HG03442 (cell line): ENCODE data around the gene ASTL.
"Not testable (repeated sequence)": the region's sequence is repeated elsewhere in the genome, so short reads cannot be mapped to it uniquely, and the experiment has no call there.

Experiments used
- ATAC-seq: cut with Tn5 transposase; IDR thresholded peaks from one replicate; pipeline ENCODE4 v1.9.1; 2021; ENCODE audit warnings: mild to moderate bottlenecking, moderate library complexity; ENCODE audit not compliant: unreplicated experiment

Gene ASTL

DNA sequence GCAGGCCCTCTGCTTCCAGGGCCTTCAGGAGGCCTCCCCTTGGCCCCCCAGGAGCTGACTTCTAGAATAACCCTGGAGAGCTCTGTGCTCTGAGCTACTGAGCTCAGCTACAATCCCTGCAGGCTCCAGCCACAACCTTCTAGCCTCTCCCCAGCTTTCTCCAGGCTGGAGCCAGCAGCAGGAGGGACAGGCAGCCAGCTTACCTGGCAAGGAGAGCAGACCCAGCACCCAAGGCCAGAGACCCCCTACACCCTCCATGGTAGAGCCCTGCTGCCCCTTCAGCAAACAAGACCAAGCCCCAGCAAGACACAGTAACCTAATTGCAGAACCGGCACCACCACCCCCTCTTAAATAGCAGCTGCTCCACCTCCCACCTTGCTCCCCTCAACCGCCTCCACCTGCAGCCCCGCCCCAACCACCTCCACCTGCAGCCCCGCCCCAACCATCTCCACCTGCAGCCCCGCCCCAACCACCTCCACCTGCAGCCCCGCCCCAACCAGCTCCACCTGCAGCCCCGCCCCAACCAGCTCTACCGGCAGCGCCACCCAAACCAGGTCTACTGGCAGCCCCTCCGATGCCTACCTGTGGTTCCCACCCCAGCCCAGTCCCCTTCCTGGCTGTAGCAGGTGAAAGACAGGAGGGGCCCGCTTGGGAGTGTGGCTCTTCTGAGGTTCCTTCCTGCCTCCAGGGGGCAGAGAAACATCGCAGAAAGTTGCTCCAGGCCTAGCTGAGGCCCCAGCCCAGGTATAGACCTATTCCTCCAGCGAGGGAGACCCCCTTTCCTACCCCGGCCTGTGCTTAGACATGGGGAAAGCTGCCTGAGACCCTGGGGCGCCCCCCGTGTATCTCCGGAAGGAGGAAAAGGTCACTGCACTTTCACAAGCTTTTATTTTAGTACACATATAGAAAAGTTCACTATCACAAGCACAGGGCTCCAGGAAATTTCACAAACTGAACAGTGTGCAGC is at the start of gene ASTL:
TSS of gene ASTL (minus strand) at position 324 of the 967 bp plus-strand sequence. CDS start at position 258, 66 bp downstream.
- ATAC-seq = no peak

- ATAC-seq = no peak
Observed at GRCh38 chr2:96186562-96186961, 48.3 kb upstream of the ASTL start.

DNA sequence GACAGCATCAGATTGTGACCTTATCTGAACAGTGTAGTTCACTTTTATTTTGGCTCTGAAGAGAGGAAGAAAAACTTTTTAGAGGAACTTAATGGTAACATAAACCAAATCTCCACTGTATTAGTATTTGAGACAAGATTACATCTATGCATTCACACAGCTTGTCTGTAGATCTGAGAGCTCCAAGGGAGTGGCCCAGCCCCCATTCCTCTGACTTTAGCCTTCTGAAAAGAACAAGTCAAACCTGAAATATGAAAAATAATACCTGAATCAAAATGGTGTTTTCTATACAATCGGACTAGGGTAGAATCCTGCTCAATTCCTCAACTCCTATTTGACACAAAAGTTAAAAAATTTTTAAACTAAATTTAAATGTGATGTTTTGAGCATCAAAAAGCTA is 47.2 kb upstream of the ASTL start:
- no peak for ATAC-seq

GRCh38 chr2:96184989-96185388 is 46.7 kb upstream of the ASTL start:
- ATAC-seq = no peak

DNA sequence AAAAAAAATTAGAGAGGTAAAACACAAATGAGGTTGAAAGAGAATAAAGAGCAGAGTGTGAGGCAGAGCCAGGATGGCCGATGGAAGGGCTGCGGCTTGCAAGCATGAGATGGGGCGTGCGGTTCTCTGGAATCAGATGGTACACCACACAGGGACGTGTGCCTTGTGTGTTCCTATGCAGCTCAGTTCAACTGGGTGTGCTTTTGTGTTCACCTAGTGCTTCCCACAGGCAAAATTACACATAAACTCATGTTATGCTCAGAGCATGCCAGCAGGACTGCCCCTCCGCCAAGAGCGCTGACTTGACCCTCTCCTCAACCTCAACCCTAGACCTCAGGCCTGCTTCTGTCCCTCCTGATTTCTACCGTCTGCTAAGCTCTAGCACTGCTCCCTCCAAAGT is 45.9 kb upstream of the ASTL start:
- no peak for ATAC-seq

DNA sequence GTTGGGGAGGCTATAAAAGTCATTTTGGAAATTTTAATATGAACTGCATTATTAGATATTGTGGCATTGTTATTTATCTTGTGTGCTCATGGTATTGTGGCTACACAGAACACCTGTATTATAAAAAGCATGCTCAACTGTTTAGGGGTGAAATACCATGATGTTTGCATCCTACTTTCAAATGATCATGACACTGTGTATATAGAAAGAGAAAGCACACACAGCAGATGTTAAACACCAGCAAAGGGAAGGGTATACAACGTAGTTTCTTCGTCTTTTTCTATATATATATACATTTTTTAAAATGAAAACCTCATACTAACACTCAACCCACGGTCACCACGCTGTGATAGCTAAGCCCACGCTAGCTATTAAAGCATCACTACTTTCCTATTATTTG is 43.2 kb upstream of the ASTL start:
- ATAC-seq = no peak

- no peak for ATAC-seq
Observed at GRCh38 chr2:96180521-96180920, 42.2 kb upstream of the ASTL start.

- ATAC-seq = no peak
Observed at GRCh38 chr2:96180002-96180401, 41.7 kb upstream of the ASTL start.

- no peak for ATAC-seq
Observed at GRCh38 chr2:96176661-96177060, 38.4 kb upstream of the ASTL start.

DNA sequence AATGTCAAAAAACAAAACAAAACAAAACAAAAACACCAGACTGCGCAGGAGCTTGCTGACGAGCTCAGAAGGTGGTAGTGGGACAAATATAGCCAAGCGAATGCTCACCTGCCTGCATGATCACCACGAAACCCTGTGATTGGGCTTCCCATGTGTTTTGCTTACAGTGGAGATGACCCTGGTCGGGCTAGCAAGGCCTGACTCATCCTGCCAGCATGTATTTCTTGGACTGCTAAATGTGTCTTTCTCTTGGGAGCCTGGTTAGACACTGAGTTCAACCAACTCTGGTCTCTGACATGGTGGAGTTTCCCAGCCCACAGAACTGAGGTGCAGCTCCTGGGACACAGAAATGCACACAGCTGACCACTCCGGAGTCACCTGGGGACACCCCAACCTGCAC is 37.6 kb upstream of the ASTL start:
- no peak for ATAC-seq

DNA sequence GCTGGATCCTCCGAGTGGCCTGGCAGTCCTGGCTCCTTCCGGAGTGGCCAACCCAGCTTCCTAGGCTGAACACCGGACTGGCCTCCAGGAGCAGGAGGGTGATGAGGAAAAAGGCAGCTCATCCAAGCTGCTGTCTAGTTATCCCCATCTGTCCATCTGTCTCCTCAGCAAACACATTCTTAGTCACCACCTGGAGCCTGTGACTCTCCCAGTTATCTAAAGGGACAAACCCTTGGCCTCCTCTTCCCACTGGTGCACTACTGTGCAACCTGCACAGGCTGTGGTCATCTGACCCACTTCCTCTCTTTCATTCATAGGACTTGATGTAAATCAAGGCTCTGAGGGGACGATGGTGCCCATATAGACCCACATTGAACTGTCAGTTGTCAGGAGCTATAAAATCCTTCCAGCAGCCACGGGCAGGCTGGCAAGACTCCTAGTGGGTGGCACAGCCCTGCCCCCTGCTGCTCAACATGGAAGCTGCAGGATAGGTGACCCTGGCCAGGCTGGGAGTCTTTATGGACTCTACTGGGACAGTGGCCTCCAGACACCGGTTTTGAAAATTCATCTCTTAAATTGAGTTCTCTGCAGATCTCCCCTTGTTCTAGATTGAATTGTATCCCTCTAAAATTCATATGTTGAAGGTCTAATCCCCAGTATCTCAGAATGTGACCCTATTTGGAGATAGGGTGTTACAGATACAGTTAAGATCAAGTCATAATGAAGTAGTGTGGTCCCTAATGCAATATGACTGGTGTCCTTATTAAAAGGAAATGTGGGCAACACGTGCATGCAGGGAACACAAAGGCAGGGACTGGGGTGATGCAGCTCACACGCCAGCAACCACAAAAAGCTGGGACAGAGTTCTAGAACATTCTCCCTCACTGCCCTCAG is 36.2 kb upstream of the ASTL start:
- peak; percentile 72 for ATAC-seq

- ATAC-seq = no peak
Observed at GRCh38 chr2:96171831-96172230, 33.5 kb upstream of the ASTL start.

- ATAC-seq = no peak
Observed at GRCh38 chr2:96170626-96171025, 32.3 kb upstream of the ASTL start.

- ATAC-seq = no peak
Observed at GRCh38 chr2:96169868-96170507, 31.7 kb upstream of the ASTL start.

- ATAC-seq = no peak
Observed at GRCh38 chr2:96167407-96168013, 29.2 kb upstream of the ASTL start.

DNA sequence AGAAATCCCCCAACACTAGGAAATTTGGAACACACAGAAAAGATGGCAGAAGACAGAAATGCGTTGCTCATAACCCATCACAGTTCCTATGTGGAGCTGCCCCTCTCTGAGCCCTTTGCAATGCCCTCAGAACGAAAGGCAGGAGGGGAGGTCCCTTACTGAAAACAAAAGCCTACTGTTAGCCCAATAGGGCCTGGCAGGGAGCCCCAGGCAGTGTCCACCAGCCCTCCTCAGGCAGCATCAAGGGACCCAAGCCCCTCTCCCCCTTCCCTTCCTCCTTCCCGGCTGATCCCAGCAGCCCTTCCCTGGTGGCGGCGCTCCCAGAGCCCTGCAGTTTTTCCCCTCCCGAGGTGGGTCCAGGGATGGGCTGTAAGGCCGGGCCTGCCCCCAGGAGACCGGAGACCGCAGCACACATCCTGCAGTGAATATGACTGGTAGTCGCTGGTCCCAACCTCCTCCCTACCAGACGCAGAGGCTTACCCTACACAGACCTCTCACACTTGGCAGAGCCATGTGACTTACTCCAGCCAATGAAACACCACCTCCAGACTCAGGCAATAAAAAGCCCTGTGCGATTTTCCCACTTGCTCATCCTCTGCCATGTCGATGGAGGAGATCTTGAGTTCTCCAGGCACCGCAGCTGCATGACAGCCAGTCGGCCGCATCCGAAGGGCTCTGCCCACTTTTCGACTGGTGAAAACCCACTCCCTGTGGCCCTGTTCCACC is 26.3 kb upstream of the ASTL start:
- ATAC-seq = peak; percentile 67

DNA sequence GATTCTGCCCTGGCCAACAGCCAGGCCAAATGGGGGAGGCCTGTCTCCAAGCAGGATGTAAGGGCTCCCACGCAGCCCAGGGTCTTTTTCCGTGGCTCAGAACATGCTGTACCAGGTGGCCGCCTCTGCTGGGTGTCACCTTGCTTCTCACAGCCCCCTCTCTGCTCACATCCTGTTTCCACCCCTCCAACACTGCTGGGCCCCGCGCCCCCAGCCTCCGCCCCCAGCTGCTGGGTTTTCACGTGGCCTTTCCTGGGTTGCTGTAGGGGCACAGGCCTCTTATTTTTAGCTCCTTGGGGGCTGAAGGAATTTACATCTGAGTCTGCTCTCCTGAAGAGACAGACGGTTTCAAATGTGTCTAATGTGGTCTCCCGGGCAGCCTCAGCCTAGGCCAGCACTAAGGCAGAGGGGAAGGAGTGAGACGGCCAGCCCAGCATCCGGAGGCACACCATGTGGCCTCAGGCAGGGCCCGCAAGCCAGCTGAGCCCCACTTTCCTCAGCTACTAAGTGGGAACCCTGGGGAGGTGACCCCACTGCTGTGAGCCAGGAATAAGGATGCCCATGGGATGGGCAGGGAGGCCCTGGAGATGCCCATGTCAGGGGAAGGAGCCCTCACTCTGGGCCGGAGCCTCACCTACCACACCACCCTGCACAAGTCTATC is 25.6 kb upstream of the ASTL start:
- ATAC-seq = peak; percentile 48

DNA sequence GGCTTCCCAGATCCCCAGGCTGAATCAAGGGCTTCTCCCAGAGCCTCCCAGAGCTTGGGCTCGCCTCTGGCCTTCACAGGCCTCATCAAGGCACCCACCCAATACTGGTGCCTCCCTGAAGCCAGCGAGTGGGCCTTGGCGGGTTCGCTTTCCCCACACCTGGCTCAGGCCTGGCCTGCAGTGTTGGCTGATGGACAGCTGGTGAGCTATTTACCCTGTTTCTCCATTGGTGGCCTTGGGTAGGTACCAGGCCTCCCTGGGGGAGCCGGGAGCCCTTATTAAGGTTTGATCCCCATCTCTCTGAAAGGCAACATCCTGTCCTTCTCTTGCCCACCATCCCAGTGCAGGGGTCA is 25.1 kb upstream of the ASTL start:
- ATAC-seq = no peak

GRCh38 chr2:96161898-96162297 is 23.6 kb upstream of the ASTL start:
- ATAC-seq = no peak

DNA sequence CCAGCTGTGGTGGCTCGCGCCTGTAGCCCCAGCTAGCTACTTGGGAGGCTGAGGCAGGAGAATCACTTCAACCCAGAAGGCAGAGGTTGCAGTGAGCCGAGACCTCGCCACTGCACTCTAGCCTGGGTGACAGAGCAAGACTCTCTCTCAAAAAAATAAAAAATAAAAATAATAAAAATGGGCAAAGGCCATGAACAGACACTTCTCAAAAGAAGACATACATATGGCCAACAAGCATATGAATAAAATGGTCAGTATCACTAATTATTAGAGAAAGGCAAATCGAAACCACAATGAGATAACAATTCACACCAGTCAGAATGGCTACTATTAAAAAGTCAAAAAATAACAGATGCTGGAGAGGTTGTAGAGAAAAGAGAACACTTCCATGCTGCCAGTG is 22.1 kb upstream of the ASTL start:
- not testable (repeated sequence) for ATAC-seq
